ENCODE data around the gene LDLRAP1.
A peak's percentile ranks its signal among the peaks of the same experiment; 100 is the strongest.

Gene LDLRAP1

GRCh38 chr1:25607123-25607522, 63.7 kb downstream of the LDLRAP1 start:
- DNase-seq (ENCODE audit: low read depth, low spot score), result no peak

DNA sequence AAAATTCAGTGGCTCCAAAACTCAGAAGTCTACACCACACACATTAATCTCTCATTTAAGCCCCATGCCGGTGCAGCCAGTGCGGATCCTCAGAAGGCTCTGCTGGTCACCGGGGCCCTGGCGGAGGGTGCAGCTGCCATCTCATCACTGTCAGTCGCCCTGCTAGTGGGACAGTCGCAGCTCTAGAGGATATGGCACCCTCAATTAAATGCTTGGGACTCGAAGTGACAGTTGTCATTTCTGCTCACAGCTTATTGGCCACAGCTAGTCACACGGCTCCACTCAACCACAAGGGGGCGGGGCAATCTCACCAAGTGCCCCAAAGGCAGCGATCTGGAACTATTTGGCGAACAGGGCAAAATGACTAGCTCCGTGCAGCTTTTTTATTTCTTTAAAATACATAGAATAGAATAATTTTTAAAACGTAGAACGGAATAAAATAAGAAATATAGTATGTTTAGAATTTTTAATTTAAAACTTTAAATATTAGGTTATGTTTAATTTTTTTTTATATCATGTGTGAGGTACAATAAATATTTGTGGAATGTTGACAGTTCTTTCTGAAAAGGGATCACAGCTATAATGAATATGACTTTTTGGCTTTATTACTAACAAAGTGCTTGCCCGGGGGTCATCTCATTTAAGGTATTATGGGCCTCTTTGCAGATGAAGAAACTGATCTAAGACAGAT, 65.2 kb downstream of the LDLRAP1 start:
- peak; percentile 21 for DNase-seq (ENCODE audit: low read depth, low spot score)

- no peak for DNase-seq (ENCODE audit: low read depth, low spot score)
These were observed 66.5 kb downstream of the LDLRAP1 start for GRCh38 chr1:25609921-25610320.

DNA sequence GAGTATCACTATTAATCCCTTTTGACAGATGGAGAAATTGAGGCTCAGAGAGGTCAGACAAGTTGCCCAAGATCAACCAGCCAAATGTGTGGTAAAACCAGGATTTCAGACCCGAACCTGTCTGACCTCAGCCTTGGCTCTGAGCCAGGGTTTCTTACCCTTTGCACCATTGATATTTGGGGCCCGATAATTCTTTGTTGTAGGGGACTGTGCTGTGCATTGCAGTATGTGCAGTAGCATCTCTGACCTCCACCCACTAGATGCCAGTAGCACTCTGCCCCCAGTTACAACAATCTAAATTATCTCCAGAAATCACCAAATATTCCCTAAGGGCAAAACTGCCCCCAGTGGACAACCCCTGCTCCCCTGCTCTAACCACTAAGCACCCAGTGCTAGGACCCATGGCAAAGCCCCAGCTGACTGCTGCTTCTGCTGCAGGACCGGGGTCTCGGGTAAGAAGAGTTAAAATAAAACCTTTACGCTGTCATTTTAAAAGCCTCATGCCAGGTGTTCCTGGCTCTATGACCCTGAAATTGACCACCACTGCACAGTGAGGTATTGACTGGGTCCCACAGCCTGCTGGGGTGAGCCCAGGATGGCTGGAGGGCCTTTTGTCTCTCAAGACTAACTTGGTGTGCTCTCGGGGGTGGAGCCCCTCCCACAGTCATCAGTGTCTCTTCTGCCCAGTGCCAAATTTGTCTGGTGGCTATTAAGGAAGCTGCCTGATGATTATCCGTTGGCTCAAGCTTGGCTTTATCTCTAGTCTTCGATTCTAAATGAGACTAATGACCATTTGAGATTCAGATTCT, 67.6 kb downstream of the LDLRAP1 start:
- DNase-seq (ENCODE audit: low read depth, low spot score), result no peak

DNA sequence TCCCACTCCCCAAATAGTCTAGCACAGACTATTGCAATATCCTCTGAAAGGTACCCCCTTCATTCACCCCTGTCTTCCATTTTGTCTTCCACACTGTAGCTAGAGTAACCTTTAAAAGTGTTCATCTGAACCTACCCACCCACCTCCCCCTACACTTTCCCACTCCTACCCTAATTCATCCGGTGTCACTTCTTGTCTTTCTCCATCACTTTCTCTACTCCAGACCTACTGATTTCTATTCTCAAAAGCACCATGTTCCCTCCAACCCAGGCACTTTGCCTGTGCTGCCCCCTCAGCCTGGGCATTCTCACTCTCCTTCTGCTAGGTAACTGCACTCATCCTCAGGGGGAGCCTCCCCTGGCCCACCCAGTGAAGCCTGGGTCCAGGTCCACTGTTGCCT, 68.4 kb downstream of the LDLRAP1 start:
- DNase-seq (ENCODE audit: low read depth, low spot score), result no peak

DNA sequence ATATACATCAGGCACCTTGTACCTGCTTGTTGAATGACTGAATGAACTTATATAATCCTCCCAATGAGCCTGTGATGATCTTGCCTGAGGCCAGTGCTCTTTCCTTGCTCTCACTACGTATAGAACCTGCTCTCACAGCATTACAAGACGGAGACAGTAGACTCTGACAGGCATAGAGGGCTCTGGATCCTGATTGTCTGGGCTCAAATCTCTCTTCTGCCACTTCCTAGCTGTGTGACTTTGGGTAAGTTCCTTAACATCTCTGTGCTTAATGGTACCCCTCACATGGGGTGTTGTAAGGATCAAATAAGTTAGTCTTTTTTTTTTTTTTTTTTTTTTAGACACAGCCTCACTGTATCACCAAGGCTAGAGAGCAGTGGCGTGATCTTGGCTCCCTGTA, 69.0 kb downstream of the LDLRAP1 start:
- DNase-seq (ENCODE audit: low read depth, low spot score), result no peak

- DNase-seq (ENCODE audit: low read depth, low spot score), result no peak
These were observed 69.7 kb downstream of the LDLRAP1 start for GRCh38 chr1:25613091-25613490.

DNA sequence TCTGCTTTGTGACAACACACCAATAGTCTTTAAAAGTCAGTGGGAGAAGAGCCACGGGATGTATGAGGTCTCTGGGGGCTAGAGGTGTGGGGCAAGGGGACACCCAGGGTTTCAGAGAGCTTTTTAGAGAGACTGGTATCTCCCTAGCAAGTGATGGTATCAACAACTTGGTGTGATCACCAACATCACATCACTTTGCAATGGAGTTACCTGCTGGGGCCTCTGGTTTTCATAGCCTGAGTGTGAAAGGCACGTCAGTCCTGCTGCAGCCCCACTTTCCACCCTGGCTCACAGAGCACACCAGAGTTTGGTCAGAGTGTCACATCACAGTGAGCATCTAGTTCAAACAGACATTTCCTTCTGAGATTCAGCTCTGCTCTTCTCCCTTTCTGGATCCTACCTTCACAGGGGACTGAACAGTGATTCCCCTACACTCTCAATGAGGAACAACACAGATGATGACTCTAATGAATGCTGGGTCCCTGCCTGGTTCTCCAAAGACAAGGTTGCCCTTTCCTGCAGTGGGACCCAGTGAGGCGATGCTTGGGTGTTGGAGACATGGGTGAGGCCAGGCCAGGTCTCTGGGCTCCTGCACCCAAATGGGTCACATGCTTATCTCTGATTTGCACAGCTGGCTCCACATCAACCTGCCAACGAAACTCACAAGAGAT, 71.2 kb downstream of the LDLRAP1 start:
- DNase-seq (ENCODE audit: low read depth, low spot score), result no peak

DNA sequence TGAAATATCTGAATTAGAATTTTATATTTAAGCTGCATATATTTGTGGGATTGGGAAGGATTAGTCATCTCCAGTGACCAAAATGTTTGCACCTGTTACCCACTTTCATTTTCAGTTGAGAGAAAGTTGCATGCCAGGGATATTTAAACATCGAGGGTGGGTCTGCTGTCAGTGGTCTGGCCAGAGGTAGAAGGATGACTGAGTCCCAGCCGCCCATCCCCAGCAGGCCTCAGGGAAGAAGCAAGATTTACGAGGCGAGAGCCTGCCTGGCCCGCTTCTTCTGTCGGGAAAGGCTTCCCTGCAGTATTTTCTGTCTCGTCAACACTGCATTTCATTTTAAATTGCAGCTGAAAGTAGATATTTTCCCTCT, 71.8 kb downstream of the LDLRAP1 start:
- DNase-seq (ENCODE audit: low read depth, low spot score), result no peak

- DNase-seq (ENCODE audit: low read depth, low spot score), result peak; percentile 32
These were observed 72.2 kb downstream of the LDLRAP1 start for GRCh38 chr1:25615563-25616094.

DNA sequence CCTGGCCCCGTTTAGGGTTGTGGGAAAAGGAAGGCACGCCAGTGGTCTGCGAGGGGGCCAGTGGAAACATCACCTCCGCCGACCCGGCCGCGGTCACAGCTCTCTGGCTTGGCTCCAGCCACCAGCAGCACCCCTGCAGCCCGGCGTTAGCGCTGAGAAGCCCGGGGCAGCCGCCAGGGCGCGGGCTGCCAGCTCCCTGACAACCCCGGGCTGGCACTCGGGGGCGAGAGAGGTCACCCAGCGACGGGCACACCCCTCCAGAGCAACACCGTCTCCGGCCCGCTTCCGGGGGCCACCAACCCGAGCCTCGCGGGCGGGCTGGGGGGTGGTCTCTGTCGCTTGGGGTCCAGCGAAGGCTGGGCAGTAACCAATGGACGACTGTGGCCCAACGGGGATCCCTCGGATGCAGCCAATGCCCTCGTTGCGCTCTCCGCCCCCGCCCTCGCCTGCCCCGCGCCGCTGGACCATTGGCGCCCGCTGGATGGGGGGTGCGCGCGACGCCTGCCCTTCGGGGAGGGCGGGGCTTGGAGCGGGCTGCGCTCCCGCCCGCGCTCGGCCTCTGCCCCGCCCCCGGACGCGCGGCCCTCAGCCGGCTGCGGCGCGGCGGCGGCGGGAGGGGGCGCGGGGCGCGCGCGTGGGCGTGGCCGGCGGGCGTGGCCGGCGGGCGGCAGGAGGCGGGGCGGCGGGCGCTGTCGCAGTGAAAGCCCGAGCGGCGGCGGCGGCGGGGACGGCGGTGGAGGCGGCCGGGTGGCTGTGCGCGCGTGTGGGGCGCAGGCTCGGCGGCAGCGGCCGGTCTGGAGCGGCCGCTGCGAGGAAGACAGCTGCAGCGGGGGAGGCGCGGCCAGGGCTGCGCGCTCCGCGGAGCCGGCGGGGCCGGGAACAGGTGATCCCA, 72.9 kb downstream of the LDLRAP1 start, which contains the start of gene MAN1C1:
MAN1C1 (plus strand) TSS at position 697 of the 892 bp plus-strand sequence. CDS start 1,007 bp downstream, outside the sequence.
- peak; percentile 65 for DNase-seq (ENCODE audit: low read depth, low spot score)

- DNase-seq (ENCODE audit: low read depth, low spot score), result no peak
These were observed 73.7 kb downstream of the LDLRAP1 start for GRCh38 chr1:25616987-25617624.

- DNase-seq (ENCODE audit: low read depth, low spot score), result no peak
These were observed 74.4 kb downstream of the LDLRAP1 start for GRCh38 chr1:25617625-25618432.

- no peak for DNase-seq (ENCODE audit: low read depth, low spot score)
These were observed 75.0 kb downstream of the LDLRAP1 start for GRCh38 chr1:25618433-25618808.
